ENCODE data around the gene C2CD5.

DNA sequence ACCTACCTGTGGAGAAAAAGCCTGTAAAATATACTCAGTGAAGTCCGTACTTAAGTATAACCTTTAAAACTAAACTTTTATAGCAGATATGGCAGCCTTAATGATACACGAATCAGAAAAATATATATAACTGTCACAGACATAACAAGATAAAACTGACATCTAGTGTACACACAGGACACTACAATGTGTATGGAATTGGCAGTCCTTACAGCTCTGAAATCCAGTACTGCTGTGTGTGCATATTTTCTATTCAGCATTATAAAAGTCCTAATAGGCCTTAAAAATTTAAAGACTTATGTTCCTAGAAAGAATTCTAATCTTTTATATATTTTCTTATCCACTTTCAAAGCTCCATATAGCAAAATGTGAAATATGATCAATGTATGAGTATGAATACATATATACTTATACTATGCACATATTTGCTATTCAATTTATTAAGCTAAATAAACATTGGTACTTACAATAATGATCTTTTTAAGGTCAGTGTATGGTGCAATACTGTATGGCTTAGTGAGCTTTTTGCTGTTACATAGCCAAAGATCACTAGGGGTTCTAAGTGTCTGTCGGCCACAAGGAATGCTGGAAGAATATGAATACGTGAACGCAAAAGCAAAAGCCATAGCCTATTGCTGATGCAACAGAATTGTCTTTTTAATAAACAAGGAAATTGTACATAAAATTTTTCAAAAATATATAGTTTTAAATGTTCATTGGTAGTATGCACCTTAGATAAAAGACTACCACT lies 69.2 kb downstream of the C2CD5 start:
- TF ChIP-seq, protein P1, sequence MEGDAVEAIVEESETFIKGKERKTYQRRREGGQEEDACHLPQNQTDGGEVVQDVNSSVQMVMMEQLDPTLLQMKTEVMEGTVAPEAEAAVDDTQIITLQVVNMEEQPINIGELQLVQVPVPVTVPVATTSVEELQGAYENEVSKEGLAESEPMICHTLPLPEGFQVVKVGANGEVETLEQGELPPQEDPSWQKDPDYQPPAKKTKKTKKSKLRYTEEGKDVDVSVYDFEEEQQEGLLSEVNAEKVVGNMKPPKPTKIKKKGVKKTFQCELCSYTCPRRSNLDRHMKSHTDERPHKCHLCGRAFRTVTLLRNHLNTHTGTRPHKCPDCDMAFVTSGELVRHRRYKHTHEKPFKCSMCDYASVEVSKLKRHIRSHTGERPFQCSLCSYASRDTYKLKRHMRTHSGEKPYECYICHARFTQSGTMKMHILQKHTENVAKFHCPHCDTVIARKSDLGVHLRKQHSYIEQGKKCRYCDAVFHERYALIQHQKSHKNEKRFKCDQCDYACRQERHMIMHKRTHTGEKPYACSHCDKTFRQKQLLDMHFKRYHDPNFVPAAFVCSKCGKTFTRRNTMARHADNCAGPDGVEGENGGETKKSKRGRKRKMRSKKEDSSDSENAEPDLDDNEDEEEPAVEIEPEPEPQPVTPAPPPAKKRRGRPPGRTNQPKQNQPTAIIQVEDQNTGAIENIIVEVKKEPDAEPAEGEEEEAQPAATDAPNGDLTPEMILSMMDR (IDR thresholded peaks at IDR 0.05): no peak
- TF ChIP-seq POLR2A (IDR thresholded peaks at IDR 0.05) (no peak), POLR2AphosphoS5 (IDR thresholded peaks at IDR 0.05) (no peak)

Measured in transverse colon (tissue), 4 donors.